Sigmoid colon (tissue), 7 donors: ENCODE data around the gene COL12A1. TPM values are rescaled to one million over a fixed set of nuclear protein-coding genes. Genes with fewer than 3 reads are reported as not detected.

Experiments
- DNase-seq: peaks from one replicate; pipeline ENCODE4 v3.0.0-alpha.2; 2019
- H3K27ac ChIP-seq, 4 donors: fragments of 200-600 bp; sonication (generic); one replicate each; pipeline ENCODE4 v1.5.1; 2016 to 2019; ENCODE audit warnings: mild to moderate bottlenecking in 1 of 4
- H3K27me3 ChIP-seq, 3 donors: fragments of 200-600 bp; sonication (generic); one replicate each; pipeline ENCODE4 v1.5.1; 2019; ENCODE audit warnings: mild to moderate bottlenecking in 1 of 3
- H3K36me3 ChIP-seq, 4 donors: fragments of 200-600 bp; sonication (generic); one replicate each; pipeline ENCODE4 v1.5.1; 2016 to 2019
- H3K4me1 ChIP-seq, 4 donors: fragments of 200-600 bp; sonication (generic); one replicate each; pipeline ENCODE4 v1.5.1; 2017 to 2019
- H3K4me3 ChIP-seq, 4 donors: fragments of 200-600 bp; sonication (generic); one replicate each; pipeline ENCODE4 v1.5.1; 2017 to 2019; ENCODE audit warnings: mild to moderate bottlenecking in 2 of 4, moderate library complexity in 1 of 4
- H3K9me3 ChIP-seq, 4 donors: fragments of 200-600 bp in 3 of 4; sonication (generic) in 3 of 4; one replicate each; pipeline versions ENCODE4 v1.5.1 to v1.6.1; 2013 to 2019
- CTCF ChIP-seq, 4 experiments: fragments of 450-650 bp in 3 of 4; fragments of 200-600 bp in 1 of 4; IDR thresholded peaks; one replicate each; pipeline ENCODE4 v1.5.1; 2016 to 2019; ENCODE audit warnings: antibody characterized with exemption in 4 of 4, mild to moderate bottlenecking in 3 of 4, moderate library complexity in 2 of 4
- EP300 ChIP-seq, 4 donors: sonication (generic); formaldehyde crosslinking; IDR thresholded peaks; one replicate each; pipeline ENCODE4 v1.6.1; 2017; ENCODE audit warnings: antibody characterized with exemption in 4 of 4
- POLR2A ChIP-seq, 2 donors: fragments of 450-650 bp; IDR thresholded peaks; one replicate each; pipeline ENCODE4 v1.6.1; 2016; ENCODE audit warnings: antibody characterized with exemption in 2 of 2, mild to moderate bottlenecking in 2 of 2, moderate library complexity in 2 of 2
- POLR2AphosphoS5 ChIP-seq, 4 donors: sonication (generic); formaldehyde crosslinking; IDR thresholded peaks; one replicate each; pipeline ENCODE4 v1.6.1; 2017; ENCODE audit warnings: antibody characterized with exemption in 4 of 4
- WGBS, 2 donors: extraction: QIAGEN DNeasy Blood & Tissue Kit; methylation state at CpG; one replicate each; pipeline ENCODE4 v1.1.7; 2013; 5-methylcytosine and 5-hydroxymethylcytosine counted together
- intact Hi-C: fragments of 100-400 bp; cut with DNase I; formaldehyde crosslinking; loops from one replicate; pipeline ENCODE4 v1.15.1; 2023
- polyA plus RNA-seq, 3 donors: library from polyadenylated mRNA; stranded (reverse); fragments of 200-250 nt; gene quantifications; one replicate each; pipeline ENCODE4 v1.2.3, GENCODE V29; 2013
- total RNA-seq, 4 donors: library from RNA; depleted of rRNA; stranded (reverse); fragments of >200 nt; gene quantifications; one replicate each; pipeline ENCODE4 v1.1.0, GENCODE V29; 2016
- donor health status: healthy with polysubstance abuse.
- donor health status: Bipolar disorder and iron deficiency.
- donor health status: healthy.

The COL12A1 gene
- total and polyA plus RNA-seq, 7 donors: 2.1 to 328 (median 129) TPM

- Histone ChIP-seq H3K9me3 (no peaks in the 10 kb centered on the region), H3K4me1 (peaks cover 0 to 27% (median 0%) of the 10 kb centered on the region in 4 donors), H3K27ac (no peak overlapping the region), H3K27me3 (no peaks in the 10 kb centered on the region), H3K4me3 (no peak overlapping the region), H3K36me3 (peaks cover 7 to 37% (median 12%) of the 10 kb centered on the region in 4 donors)
- intact Hi-C loops: no loop called here
- TF ChIP-seq POLR2AphosphoS5 (IDR thresholded peaks at IDR 0.05): no peak
- no peak for TF ChIP-seq CTCF (IDR thresholded peaks at IDR 0.05)
- no peak for TF ChIP-seq EP300 (IDR thresholded peaks at IDR 0.05)
- TF ChIP-seq POLR2A (IDR thresholded peaks at IDR 0.05): no peak
- 75 to 81% methylated on average over 3 of the region's 3 CpGs for WGBS, 2 donors
- DNase-seq: no peak
Observed at GRCh38 chr6:75234126-75234865, 28.4 kb upstream of the COL12A1 start.

- 95% methylated on average over 4 of the region's 4 CpGs for WGBS, 2 donors
- no peak for TF ChIP-seq CTCF (IDR thresholded peaks at IDR 0.05)
- no peak for TF ChIP-seq EP300 (IDR thresholded peaks at IDR 0.05)
- no peak for TF ChIP-seq POLR2A (IDR thresholded peaks at IDR 0.05)
- no peak for TF ChIP-seq POLR2AphosphoS5 (IDR thresholded peaks at IDR 0.05)
- Histone ChIP-seq H3K27me3 (no peaks in the 10 kb centered on the region), H3K36me3 (peaks cover 0 to 26% (median 5%) of the 10 kb centered on the region in 4 donors), H3K9me3 (no peaks in the 10 kb centered on the region), H3K4me1 (peaks cover 0 to 27% (median 0%) of the 10 kb centered on the region in 4 donors), H3K27ac (no peak overlapping the region), H3K4me3 (no peak overlapping the region)
- intact Hi-C loops: no loop called here
- DNase-seq: no peak
Observed at GRCh38 chr6:75233092-75233615, 27.3 kb upstream of the COL12A1 start.

GRCh38 chr6:75230484-75231325 is 24.9 kb upstream of the COL12A1 start:
- no peak for DNase-seq
- intact Hi-C loops: no loop called here
- peaks cover 0 to 1% (median 0%) of the 10 kb centered on the region in 4 donors for H3K36me3 ChIP-seq
- H3K27ac ChIP-seq: no peak overlapping the region
- H3K9me3 ChIP-seq: no peaks in the 10 kb centered on the region
- H3K4me3 ChIP-seq: peak overlapping the region in 1 of 4 donors; percentile 21
- 55 to 62% methylated on average over 10 of the region's 10 CpGs for WGBS, 2 donors
- H3K27me3 ChIP-seq: no peaks in the 10 kb centered on the region
- no peak for TF ChIP-seq POLR2AphosphoS5 (IDR thresholded peaks at IDR 0.05)
- TF ChIP-seq CTCF (IDR thresholded peaks at IDR 0.05): peak; percentile 35 to 59 (median 50)
- peaks cover 0 to 27% (median 0%) of the 10 kb centered on the region in 4 donors for H3K4me1 ChIP-seq

GRCh38 chr6:75224303-75224926 is 18.6 kb upstream of the COL12A1 start:
- no peak for DNase-seq
- Histone ChIP-seq H3K27me3 (no peaks in the 10 kb centered on the region), H3K4me1 (no peaks in the 10 kb centered on the region), H3K27ac (no peak overlapping the region), H3K4me3 (no peak overlapping the region), H3K9me3 (no peaks in the 10 kb centered on the region), H3K36me3 (no peaks in the 10 kb centered on the region)
- WGBS, 2 donors: 31 to 73% methylated on average over 6 of the region's 6 CpGs
- TF ChIP-seq CTCF (IDR thresholded peaks at IDR 0.05) (no peak), POLR2AphosphoS5 (IDR thresholded peaks at IDR 0.05) (no peak), POLR2A (IDR thresholded peaks at IDR 0.05) (no peak), EP300 (IDR thresholded peaks at IDR 0.05) (no peak)
- intact Hi-C loops: no loop called here
